Spleen (tissue), 11 donors: ENCODE data around the gene IRF2. TPM values are rescaled to one million over a fixed set of nuclear protein-coding genes. Genes with fewer than 3 reads are reported as not detected.

ENCODE experiments used
- DNase-seq: peaks from one replicate; pipeline ENCODE4 v3.0.0-alpha.2; 2020
- H3K27ac ChIP-seq, 8 donors: fragments of 200-600 bp; sonication (generic) in 7 of 8; 1 replicate in 4 of 8; 2 replicates in 4 of 8; pipeline versions ENCODE4 v1.5.0 to v1.8.0; 2016 to 2021; ENCODE audit warnings: inconsistent platforms in 4 of 8, mild to moderate bottlenecking in 4 of 8, moderate library complexity in 1 of 8
- H3K27me3 ChIP-seq, 7 donors: fragments of 200-600 bp; sonication (generic) in 6 of 7; replicated peaks in 1 of 7; 1 replicate in 4 of 7; 2 replicates in 3 of 7; pipeline versions ENCODE4 v1.5.0 to v1.8.0; 2016 to 2021; ENCODE audit warnings: inconsistent platforms in 3 of 7, mild to moderate bottlenecking in 1 of 7
- H3K36me3 ChIP-seq, 6 donors: fragments of 200-600 bp; sonication (generic) in 5 of 6; 1 replicate in 4 of 6; 2 replicates in 2 of 6; pipeline versions ENCODE4 v1.5.0 to v1.8.0; 2016 to 2021; ENCODE audit warnings: inconsistent platforms in 2 of 6
- H3K4me1 ChIP-seq, 6 donors: fragments of 200-600 bp; sonication (generic) in 5 of 6; 1 replicate in 3 of 6; 2 replicates in 3 of 6; pipeline versions ENCODE4 v1.5.0 to v1.8.0; 2016 to 2021; ENCODE audit warnings: inconsistent platforms in 3 of 6
- H3K4me3 ChIP-seq, 8 donors: fragments of 200-600 bp; sonication (generic) in 7 of 8; 1 replicate in 4 of 8; 2 replicates in 4 of 8; pipeline versions ENCODE4 v1.5.0 to v1.8.0; 2016 to 2021; ENCODE audit warnings: inconsistent platforms in 4 of 8, mild to moderate bottlenecking in 4 of 8, moderate library complexity in 2 of 8
- H3K9me3 ChIP-seq, 8 donors: fragments of 200-600 bp; sonication (generic) in 7 of 8; 1 replicate in 4 of 8; 2 replicates in 4 of 8; pipeline versions ENCODE4 v1.5.0 to v1.8.0; 2016 to 2021; ENCODE audit warnings: inconsistent platforms in 4 of 8
- POLR2A ChIP-seq, 3 donors: fragments of 450-650 bp; IDR thresholded peaks; one replicate each; pipeline ENCODE4 v1.5.1; 2017; ENCODE audit warnings: antibody characterized with exemption in 3 of 3, mild to moderate bottlenecking in 1 of 3
- POLR2AphosphoS5 ChIP-seq, 3 donors: sonication (generic); formaldehyde crosslinking; IDR thresholded peaks; one replicate each; pipeline ENCODE4 v1.5.1; 2017; ENCODE audit warnings: antibody characterized with exemption in 3 of 3
- WGBS, 5 donors: extraction: QIAGEN DNeasy Blood & Tissue Kit in 3 of 5; methylation state at CpG; one replicate each; pipeline versions ENCODE4 v1.1.5 to v1.1.7; 2013 to 2018; 5-methylcytosine and 5-hydroxymethylcytosine counted together
- intact Hi-C: fragments of 100-400 bp; cut with DNase I; formaldehyde crosslinking; loops from one replicate; pipeline ENCODE4 v1.15.0; 2023; ENCODE audit warnings: low total_unique reads
- polyA plus RNA-seq, 3 donors: library from polyadenylated mRNA; stranded (reverse); fragments of 200-250 nt; gene quantifications; one replicate each; pipeline ENCODE4 v1.2.1, GENCODE V29; 2013
- total RNA-seq, 7 donors: library from RNA; depleted of rRNA in 3 of 7; stranded (reverse); fragments of >200 nt in 3 of 7; fragmentation: NEBNext Ultra II Directional in 4 of 7; extraction: Animal tissue kit (Norgen Biotek cat#: 25700) in 4 of 7; gene quantifications; one replicate each; pipeline versions ENCODE4 v1.1.0 to v1.2.1, GENCODE V29; 2016 to 2021
- TF ChIP-seq, protein P1 (sequence below), 11 experiments: fragments of 200-600 bp in 7 of 11; fragments of 450-650 bp in 4 of 11; sonication (generic) in 4 of 11; IDR thresholded peaks in 8 of 11; conservative IDR thresholded peaks in 3 of 11; 1 replicate in 7 of 11; 2 replicates in 4 of 11; pipeline versions ENCODE4 v1.4.0 to v1.8.0; 2016 to 2021; ENCODE audit warnings: antibody characterized with exemption in 11 of 11, inconsistent platforms in 4 of 11, mild to moderate bottlenecking in 1 of 11
- donor health status: healthy with polysubstance abuse.
- donor health status: DM: no; HTN: no; CAD: no; lungs with moderate emphysema.
- donor health status: DM: no; HTN: no; CAD: no.
- donor health status: Bipolar disorder and iron deficiency.
- donor health status: healthy.
- donor health status: DM: no; HTN: no; CAD: no.
- donor health status: DM: yes; HTN: yes; CAD: no.

The IRF2 gene
- total and polyA plus RNA-seq, 10 donors = 27.1 to 101 (median 87.2) TPM

- Histone ChIP-seq H3K9me3 (no peaks in the 10 kb centered on the region), H3K4me1 (peaks cover 41 to 100% (median 73%) of the 10 kb centered on the region in 6 donors), H3K36me3 (peaks cover 0 to 83% (median 52%) of the 10 kb centered on the region in 6 donors), H3K4me3 (no peak overlapping the region), H3K27me3 (no peaks in the 10 kb centered on the region), H3K27ac (peak overlapping the region in 7 of 8 donors; percentile 16 to 85 (median 76))
- intact Hi-C loops = no loop called here
- DNase-seq = no peak
- TF ChIP-seq POLR2AphosphoS5 (IDR thresholded peaks at IDR 0.05) = no peak
- WGBS, 5 donors = 65 to 79% (median 77%) methylated on average over 3 of the region's 3 CpGs
Measured at GRCh38 chr4:184422378-184422777, 52.0 kb downstream of the IRF2 start.

GRCh38 chr4:184421533-184422155 lies 52.7 kb downstream of the IRF2 start:
- no peak for DNase-seq
- peaks cover 0 to 77% (median 45%) of the 10 kb centered on the region in 6 donors for H3K36me3 ChIP-seq
- H3K27me3 ChIP-seq = no peaks in the 10 kb centered on the region
- WGBS, 5 donors = 68 to 82% (median 71%) methylated on average over 11 of the region's 11 CpGs
- TF ChIP-seq, protein P1, sequence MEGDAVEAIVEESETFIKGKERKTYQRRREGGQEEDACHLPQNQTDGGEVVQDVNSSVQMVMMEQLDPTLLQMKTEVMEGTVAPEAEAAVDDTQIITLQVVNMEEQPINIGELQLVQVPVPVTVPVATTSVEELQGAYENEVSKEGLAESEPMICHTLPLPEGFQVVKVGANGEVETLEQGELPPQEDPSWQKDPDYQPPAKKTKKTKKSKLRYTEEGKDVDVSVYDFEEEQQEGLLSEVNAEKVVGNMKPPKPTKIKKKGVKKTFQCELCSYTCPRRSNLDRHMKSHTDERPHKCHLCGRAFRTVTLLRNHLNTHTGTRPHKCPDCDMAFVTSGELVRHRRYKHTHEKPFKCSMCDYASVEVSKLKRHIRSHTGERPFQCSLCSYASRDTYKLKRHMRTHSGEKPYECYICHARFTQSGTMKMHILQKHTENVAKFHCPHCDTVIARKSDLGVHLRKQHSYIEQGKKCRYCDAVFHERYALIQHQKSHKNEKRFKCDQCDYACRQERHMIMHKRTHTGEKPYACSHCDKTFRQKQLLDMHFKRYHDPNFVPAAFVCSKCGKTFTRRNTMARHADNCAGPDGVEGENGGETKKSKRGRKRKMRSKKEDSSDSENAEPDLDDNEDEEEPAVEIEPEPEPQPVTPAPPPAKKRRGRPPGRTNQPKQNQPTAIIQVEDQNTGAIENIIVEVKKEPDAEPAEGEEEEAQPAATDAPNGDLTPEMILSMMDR (IDR thresholded peaks at IDR 0.05 in 8 of 11, conservative IDR thresholded peaks at IDR 0.05 in 3 of 11) = no peak
- TF ChIP-seq POLR2AphosphoS5 (IDR thresholded peaks at IDR 0.05) = no peak
- TF ChIP-seq POLR2A (IDR thresholded peaks at IDR 0.05) = no peak
- intact Hi-C loops = no loop called here
- no peaks in the 10 kb centered on the region for H3K9me3 ChIP-seq
- H3K4me3 ChIP-seq = peak overlapping the region in 1 of 8 donors; percentile 11
- peaks cover 43 to 100% (median 76%) of the 10 kb centered on the region in 6 donors for H3K4me1 ChIP-seq
- H3K27ac ChIP-seq = peak overlapping the region; percentile 44 to 85 (median 74)

DNA sequence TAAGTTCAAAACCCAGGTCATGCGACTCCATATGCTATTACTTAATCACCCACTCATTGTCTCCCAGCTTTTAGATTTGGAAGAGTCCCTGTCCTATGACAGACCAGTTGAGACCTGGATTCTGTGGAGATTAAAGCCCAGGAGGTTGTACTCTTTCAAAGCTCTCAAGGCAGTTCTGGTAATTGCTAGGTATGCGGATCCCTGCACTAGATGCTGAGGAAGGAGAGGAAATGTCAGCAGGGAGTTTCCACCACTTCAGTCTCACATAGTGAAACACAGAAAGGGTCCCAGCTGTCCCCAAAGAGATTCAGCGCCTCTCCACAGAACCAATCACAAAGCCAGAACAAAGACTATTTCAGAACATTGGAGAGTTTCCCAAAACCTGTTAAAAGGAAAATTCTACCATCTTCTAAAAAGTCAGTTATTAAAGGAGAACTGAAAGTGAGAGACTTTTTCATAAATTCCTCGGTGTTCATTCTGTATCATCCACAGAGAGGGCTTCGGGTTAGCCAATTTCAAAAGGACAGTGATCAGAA lies 53.4 kb downstream of the IRF2 start:
- Histone ChIP-seq H3K4me1 (peaks cover 43 to 100% (median 82%) of the 10 kb centered on the region in 6 donors), H3K36me3 (peaks cover 0 to 71% (median 39%) of the 10 kb centered on the region in 6 donors), H3K9me3 (no peaks in the 10 kb centered on the region), H3K27ac (peak overlapping the region; percentile 44 to 85 (median 74)), H3K27me3 (no peaks in the 10 kb centered on the region), H3K4me3 (peak overlapping the region in 1 of 8 donors; percentile 11)
- no peak for TF ChIP-seq POLR2A (IDR thresholded peaks at IDR 0.05)
- TF ChIP-seq, protein P1 (IDR thresholded peaks at IDR 0.05 in 8 of 11, conservative IDR thresholded peaks at IDR 0.05 in 3 of 11) = no peak
- TF ChIP-seq POLR2AphosphoS5 (IDR thresholded peaks at IDR 0.05) = no peak
- DNase-seq = no peak
- intact Hi-C loops = no loop called here
- WGBS, 5 donors = 37 to 53% (median 46%) methylated on average over 5 of the region's 5 CpGs

DNA sequence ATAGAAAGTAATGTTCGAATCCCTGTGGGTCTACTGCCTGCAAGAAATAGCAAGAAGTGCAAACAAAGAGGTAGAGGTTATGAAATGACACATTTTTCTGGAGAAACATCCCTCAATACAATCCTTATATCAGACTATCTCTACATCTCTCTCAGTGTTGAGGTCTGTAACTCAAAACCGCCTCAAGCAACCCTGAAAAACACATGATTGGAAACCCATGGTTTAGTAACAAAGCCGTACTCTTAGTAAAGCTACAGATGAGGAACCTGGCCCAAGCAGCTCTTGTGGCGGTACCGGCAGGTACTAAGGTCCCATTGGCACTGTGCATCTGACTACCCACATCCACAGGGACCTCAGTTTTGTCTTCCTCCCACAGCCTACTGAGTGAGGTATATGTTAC lies 53.9 kb downstream of the IRF2 start:
- TF ChIP-seq POLR2AphosphoS5 (IDR thresholded peaks at IDR 0.05) = no peak
- no peak for TF ChIP-seq POLR2A (IDR thresholded peaks at IDR 0.05)
- TF ChIP-seq, protein P1 (IDR thresholded peaks at IDR 0.05 in 8 of 11, conservative IDR thresholded peaks at IDR 0.05 in 3 of 11) = no peak
- no peaks in the 10 kb centered on the region for H3K27me3 ChIP-seq
- WGBS, 5 donors = 72 to 86% (median 75%) methylated on average over 5 of the region's 5 CpGs
- H3K4me3 ChIP-seq = peak overlapping the region in 1 of 8 donors; percentile 11
- intact Hi-C loops = no loop called here
- no peaks in the 10 kb centered on the region for H3K9me3 ChIP-seq
- no peak for DNase-seq
- peaks cover 0 to 71% (median 36%) of the 10 kb centered on the region in 6 donors for H3K36me3 ChIP-seq
- H3K27ac ChIP-seq = peak overlapping the region; percentile 44 to 85 (median 74)
- H3K4me1 ChIP-seq = peaks cover 43 to 100% (median 81%) of the 10 kb centered on the region in 6 donors
